Measurements from ENCODE around the gene ZNF333.
"Not testable (repeated sequence)": the region's sequence is repeated elsewhere in the genome, so short reads cannot be mapped to it uniquely, and the experiment has no call there.

ZNF333 gene

DNA sequence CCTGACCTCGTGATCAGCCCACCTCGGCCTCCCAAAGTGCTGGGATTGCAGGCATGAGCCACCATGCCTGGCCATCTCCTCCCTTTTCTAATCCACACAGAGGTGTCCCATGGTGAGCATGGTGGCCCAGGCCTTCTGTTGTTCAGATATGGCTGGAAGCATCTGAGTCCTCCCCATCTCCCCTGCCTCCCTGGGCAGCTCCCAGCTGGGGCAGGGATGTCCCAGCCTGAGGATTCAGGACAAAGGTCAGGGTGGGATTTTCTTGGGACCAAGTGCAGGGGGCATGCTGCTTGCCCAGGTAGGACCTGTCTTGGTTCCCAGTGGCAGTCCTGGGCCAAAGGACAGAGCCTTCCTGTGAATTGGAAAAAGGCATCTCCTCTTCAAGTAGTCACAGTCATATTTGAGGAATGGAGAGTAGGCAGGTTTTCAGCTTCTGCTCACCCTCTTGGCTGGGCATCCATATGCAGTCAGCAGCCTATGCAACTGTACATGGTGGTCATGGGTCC, 77.7 kb downstream of the ZNF333 start:
- H3K36me3 Mint-ChIP-seq = peaks cover 61 to 70% of the 10 kb centered on the region in 2 donors
- DNase-seq (no peak), ATAC-seq (replicated peaks) (no peak)
- H3K27me3 Mint-ChIP-seq = peaks cover 14 to 16% of the 10 kb centered on the region in 2 donors
- H3K4me1 Mint-ChIP-seq = peaks cover 7 to 10% of the 10 kb centered on the region in 2 donors
- no peak overlapping the region for H3K4me3 Mint-ChIP-seq
- peaks cover 0 to 2% of the 10 kb centered on the region in 2 donors for H3K9me3 Mint-ChIP-seq
- H3K27ac Mint-ChIP-seq = no peak overlapping the region

DNA sequence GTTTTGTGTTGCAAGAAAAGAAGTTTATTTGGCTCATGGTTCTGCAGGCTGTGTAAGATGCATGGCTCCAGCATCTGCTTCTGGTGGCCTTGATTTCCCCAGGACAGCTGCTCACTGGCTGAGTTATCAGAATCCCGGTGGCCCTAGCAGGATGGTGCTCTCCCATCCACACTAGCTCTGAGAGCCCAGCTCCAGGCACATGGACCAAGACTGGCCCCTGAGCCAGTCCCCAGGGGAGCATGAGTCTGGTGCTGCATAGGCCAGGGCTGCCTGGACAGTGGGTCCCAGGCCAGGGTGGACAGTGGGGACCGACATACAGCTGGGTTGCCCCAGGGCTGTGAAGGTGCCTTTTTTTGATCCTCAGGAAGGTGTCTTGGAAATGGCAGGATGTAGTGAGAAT, 78.2 kb downstream of the ZNF333 start:
- ATAC-seq (replicated peaks) (no peak), DNase-seq (no peak)
- H3K4me3 Mint-ChIP-seq = no peak overlapping the region
- no peak overlapping the region for H3K27ac Mint-ChIP-seq
- H3K9me3 Mint-ChIP-seq = peaks cover 0 to 2% of the 10 kb centered on the region in 2 donors
- peaks cover 62 to 71% of the 10 kb centered on the region in 2 donors for H3K36me3 Mint-ChIP-seq
- peaks cover 14 to 16% of the 10 kb centered on the region in 2 donors for H3K27me3 Mint-ChIP-seq
- peaks cover 7 to 10% of the 10 kb centered on the region in 2 donors for H3K4me1 Mint-ChIP-seq

DNA sequence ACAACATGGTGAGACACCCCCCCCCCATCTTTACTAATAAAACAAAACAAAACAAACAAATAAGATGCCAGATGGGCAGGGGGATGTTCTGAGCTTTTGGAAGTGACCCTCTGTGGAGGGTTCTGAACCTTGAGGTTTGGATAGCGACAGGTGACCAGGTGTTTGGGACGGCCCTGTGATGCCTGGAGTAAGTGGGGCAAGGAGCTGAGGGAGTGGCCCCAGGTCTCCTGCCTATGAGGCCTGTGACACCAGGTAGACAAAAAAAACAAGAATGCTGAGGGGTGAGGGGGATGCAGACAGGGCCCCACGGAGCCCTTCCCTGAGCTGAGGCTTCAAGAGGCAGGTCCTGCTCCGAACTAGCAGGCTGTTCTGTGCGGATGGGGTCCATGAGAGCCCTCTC, 79.4 kb downstream of the ZNF333 start:
- no peaks in the 10 kb centered on the region for H3K9me3 Mint-ChIP-seq
- DNase-seq = no peak
- no peak for ATAC-seq (replicated peaks)
- H3K27ac Mint-ChIP-seq = peak overlapping the region; percentile 48
- no peak overlapping the region for H3K4me3 Mint-ChIP-seq
- peaks cover 63 to 70% of the 10 kb centered on the region in 2 donors for H3K36me3 Mint-ChIP-seq
- H3K4me1 Mint-ChIP-seq = peaks cover 11 to 15% of the 10 kb centered on the region in 2 donors
- H3K27me3 Mint-ChIP-seq = peaks cover 7 to 21% of the 10 kb centered on the region in 2 donors

DNA sequence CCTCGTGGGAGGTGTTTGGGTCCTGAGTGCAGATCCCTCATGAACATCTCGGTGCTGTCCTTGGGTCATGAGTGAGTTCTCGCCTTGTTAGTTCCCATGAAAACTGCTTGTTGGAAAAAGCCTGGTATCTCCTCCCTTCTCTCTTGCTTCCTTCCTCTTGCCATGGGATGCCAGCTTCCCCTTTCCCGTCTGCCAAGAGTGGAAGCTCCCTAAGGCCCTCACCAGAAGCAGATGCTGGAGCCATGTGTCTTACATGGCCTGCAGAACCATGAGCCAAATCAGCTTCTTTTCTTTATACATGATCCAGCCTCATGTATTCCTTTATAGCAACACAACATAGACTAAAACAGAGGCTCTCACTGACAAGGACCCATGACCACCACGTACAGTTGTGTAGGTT, 80.3 kb downstream of the ZNF333 start:
- no peak overlapping the region for H3K27ac Mint-ChIP-seq
- H3K9me3 Mint-ChIP-seq = no peaks in the 10 kb centered on the region
- peaks cover 56 to 60% of the 10 kb centered on the region in 2 donors for H3K36me3 Mint-ChIP-seq
- DNase-seq (no peak), ATAC-seq (replicated peaks) (no peak)
- H3K4me3 Mint-ChIP-seq = no peak overlapping the region
- H3K27me3 Mint-ChIP-seq = peaks cover 2 to 18% of the 10 kb centered on the region in 2 donors
- H3K4me1 Mint-ChIP-seq = peaks cover 11 to 15% of the 10 kb centered on the region in 2 donors

DNA sequence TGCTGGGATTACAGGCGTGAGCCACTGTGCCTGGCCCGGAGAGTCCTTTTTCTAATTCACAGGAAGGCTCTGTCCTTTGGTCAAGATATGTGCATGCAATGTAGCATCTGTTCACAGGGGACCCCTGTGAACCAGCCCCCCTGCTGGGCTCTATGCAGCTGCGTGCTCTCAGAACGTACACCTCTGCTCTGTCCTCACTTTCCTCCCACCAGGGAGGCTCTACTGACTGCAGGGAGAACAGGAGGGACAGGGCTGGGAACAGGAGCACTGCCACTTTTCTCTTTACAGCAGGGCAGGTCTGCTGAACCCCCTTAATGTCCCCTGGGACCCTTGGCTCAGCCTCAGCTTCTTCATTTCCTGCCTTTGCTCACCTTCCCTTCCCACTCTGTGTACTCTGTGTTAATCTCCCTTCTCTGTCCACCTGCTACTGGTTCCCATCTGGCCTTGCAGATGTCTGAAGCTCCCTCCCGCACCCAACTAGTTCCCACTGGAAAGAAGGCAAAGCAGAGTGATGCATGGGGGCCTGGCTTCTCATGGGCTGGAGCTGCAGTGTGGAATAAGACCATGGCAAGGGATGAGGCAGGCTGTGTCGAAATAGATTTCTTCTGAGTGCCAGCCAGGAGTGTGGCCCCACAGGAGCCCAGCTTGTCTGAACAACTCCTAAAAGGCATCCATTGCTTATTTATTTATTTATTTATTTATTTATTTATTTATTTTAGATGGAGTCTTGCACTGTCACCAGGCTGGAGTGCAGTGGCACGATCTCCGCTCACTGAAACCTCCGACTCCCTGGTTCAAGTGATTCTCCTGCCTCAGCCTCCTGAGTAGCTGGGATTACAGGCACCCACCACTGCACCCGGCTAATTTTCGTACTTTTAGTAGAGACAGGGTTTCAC, 81.3 kb downstream of the ZNF333 start:
- Mint-ChIP-seq H3K27ac (no peak overlapping the region), H3K9me3 (no peaks in the 10 kb centered on the region), H3K36me3 (peaks cover 48 to 51% of the 10 kb centered on the region in 2 donors), H3K27me3 (peaks cover 3 to 15% of the 10 kb centered on the region in 2 donors), H3K4me1 (peaks cover 13 to 25% of the 10 kb centered on the region in 2 donors), H3K4me3 (no peak overlapping the region)
- no peak for ATAC-seq (replicated peaks)
- DNase-seq = no peak

DNA sequence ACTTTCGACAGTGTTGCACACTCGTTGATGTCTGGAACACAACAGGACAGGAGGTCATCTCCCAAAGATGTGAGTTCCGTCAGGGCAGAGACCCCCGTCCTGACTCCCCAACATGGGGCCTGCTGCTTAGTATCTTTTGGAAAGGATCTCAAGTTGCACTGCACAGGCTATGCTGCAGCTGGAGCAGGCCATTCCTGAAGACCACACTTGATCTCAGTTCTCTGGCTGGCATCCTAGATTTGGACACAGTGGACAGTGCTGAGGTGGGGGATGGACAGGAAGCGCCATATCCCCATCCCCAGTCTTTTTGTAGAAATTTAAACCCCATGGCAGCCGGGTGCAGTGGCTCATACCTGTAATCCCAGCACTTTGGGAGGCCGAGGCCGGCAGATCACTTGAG, 82.6 kb downstream of the ZNF333 start:
- Mint-ChIP-seq H3K27ac (no peak overlapping the region), H3K4me1 (peaks cover 18 to 35% of the 10 kb centered on the region in 2 donors), H3K36me3 (peaks cover 42 to 43% of the 10 kb centered on the region in 2 donors), H3K27me3 (peaks cover 3 to 20% of the 10 kb centered on the region in 2 donors), H3K4me3 (no peak overlapping the region), H3K9me3 (no peaks in the 10 kb centered on the region)
- no peak for ATAC-seq (replicated peaks)
- DNase-seq = no peak

DNA sequence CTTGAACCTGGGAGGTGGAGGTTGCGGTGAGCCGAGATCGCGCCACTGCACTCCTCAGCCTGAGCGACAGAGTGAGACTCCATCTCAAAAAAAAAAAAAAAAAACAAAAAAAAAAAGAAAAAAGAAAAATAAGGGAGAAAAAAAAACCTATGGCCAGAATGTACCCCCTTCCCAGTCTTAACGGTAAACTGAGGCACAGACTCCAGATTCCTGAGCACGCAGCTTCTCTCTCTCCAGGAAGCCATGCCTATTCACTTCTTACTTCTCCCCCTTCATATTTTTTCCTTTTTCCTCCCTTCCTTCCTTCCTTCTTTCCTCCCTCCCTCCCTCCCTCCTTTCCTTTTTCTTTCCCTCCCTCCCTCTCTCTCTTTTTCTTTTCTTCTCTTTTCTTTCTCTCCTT, 83.1 kb downstream of the ZNF333 start:
- Mint-ChIP-seq H3K36me3 (peaks cover 37 to 40% of the 10 kb centered on the region in 2 donors), H3K27ac (no peak overlapping the region), H3K4me1 (peaks cover 18 to 40% of the 10 kb centered on the region in 2 donors), H3K4me3 (no peak overlapping the region), H3K9me3 (no peaks in the 10 kb centered on the region), H3K27me3 (peaks cover 3 to 20% of the 10 kb centered on the region in 2 donors)
- ATAC-seq (replicated peaks) (no peak), DNase-seq (no peak)

DNA sequence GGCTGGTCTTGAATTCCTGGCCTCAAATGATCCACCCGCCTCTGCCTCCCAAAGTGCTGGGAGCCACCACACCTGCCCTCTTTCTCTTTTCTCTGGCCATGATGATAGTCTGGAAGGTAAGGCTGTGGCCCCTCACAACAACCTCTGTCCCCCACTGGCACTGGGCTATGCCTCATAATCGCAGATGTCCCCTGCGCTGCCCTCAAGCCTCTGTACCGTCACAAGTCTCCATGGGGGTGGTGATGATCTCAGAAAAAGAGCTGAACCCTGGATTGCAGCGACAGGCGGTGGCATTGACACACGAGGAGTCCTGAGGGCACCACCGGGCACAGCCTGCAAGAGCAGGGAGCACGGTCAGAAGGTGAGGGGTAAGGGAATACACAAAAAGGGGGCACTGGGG, 83.9 kb downstream of the ZNF333 start:
- not testable (repeated sequence) for ATAC-seq (replicated peaks); H3K4me3 Mint-ChIP-seq; H3K9me3 Mint-ChIP-seq; DNase-seq; H3K27ac Mint-ChIP-seq
- Mint-ChIP-seq H3K27me3 (peaks cover 3 to 16% of the 10 kb centered on the region in 2 donors), H3K4me1 (peaks cover 18 to 45% of the 10 kb centered on the region in 2 donors), H3K36me3 (peaks cover 29 to 32% of the 10 kb centered on the region in 2 donors)

DNA sequence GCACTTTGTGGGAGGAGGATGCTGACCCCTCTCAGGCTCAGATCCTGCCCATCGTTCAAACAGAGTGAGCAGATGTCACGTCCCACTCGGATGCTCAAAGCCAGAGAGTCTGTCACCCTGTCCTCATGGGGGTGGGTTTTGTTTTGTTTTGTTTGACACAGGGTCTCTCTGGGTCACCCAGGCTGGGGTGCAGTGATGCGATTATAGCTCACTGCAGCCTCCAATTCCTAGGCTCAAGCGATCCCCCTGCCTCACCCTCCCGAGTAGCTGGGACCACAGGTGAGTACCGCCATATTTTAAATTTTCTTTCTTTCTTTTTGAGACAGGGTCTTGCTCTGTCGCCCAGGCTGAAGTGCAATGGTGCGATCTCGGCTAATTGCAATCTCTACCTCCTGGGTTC, 84.5 kb downstream of the ZNF333 start:
- no peak overlapping the region for H3K27ac Mint-ChIP-seq
- no peaks in the 10 kb centered on the region for H3K9me3 Mint-ChIP-seq
- H3K27me3 Mint-ChIP-seq = peaks cover 3 to 16% of the 10 kb centered on the region in 2 donors
- DNase-seq (no peak), ATAC-seq (replicated peaks) (no peak)
- peaks cover 25 to 27% of the 10 kb centered on the region in 2 donors for H3K36me3 Mint-ChIP-seq
- no peak overlapping the region for H3K4me3 Mint-ChIP-seq
- peaks cover 18 to 45% of the 10 kb centered on the region in 2 donors for H3K4me1 Mint-ChIP-seq

DNA sequence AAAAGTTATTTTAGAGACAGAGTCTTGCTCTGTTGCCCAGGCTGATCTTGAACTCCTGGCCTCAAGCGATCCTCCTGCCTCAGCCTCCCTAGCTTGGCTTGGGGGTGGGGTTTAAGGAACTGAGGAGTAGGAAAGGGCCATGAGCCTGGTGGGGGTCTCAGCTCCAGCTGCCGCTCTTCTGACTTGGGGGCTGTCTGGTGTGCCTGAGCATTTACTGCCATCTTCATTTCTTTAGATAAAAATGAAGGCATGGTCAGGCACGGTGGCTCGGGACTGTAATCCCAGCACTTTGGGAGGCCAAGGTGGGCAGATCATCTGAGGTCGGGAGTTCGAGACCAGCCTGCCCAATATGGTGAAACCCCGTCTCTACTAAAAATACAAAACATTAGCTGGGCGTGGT, 85.5 kb downstream of the ZNF333 start:
- peaks cover 3 to 16% of the 10 kb centered on the region in 2 donors for H3K27me3 Mint-ChIP-seq
- H3K36me3 Mint-ChIP-seq = peaks cover 19 to 20% of the 10 kb centered on the region in 2 donors
- ATAC-seq (replicated peaks); H3K27ac Mint-ChIP-seq; DNase-seq; H3K9me3 Mint-ChIP-seq: not testable (repeated sequence)
- peaks cover 16 to 45% of the 10 kb centered on the region in 2 donors for H3K4me1 Mint-ChIP-seq
- H3K4me3 Mint-ChIP-seq = peak overlapping the region; percentile 86 to 93

DNA sequence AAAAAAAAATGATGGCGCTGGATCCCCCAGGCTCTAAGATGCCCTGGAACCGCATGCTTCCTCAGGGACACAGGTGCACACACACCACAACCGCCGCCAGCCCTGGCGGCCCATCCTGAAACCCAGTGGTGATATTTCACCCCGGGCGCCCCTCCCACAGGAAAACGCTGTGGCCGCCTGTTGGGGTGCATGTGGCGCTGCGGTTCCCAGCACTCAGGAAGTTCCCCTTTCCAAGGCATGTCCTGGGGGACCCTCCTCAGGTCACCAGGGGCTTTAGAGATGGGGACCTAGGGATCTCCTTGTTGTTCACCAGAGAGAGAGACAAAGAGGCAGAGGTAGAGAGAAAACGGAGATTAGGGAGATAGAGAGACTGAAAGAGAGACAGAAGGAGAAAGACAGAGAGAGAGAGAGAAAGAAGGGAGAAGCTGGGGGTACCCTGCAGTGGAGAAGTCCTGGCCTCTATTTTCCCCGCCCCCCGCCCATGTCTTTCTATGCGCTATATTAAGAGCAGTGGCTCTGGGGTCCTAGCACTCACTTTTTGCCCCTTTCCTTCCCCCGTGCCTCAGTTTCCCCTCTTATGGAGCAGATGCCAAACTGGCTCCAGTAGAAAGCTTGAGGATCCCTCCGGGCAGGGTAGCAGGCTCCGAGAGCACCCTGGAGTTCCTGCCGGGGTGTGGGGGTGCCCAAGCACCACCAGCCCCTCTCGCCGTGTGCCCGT, 86.2 kb downstream of the ZNF333 start:
- ATAC-seq (replicated peaks) = no peak
- H3K27me3 Mint-ChIP-seq = peaks cover 3 to 16% of the 10 kb centered on the region in 2 donors
- H3K36me3 Mint-ChIP-seq = peaks cover 17 to 18% of the 10 kb centered on the region in 2 donors
- DNase-seq = no peak
- peak overlapping the region; percentile 86 to 93 for H3K4me3 Mint-ChIP-seq
- H3K9me3 Mint-ChIP-seq = no peaks in the 10 kb centered on the region
- H3K27ac Mint-ChIP-seq = peak overlapping the region; percentile 90
- H3K4me1 Mint-ChIP-seq = peaks cover 19 to 49% of the 10 kb centered on the region in 2 donors

DNA sequence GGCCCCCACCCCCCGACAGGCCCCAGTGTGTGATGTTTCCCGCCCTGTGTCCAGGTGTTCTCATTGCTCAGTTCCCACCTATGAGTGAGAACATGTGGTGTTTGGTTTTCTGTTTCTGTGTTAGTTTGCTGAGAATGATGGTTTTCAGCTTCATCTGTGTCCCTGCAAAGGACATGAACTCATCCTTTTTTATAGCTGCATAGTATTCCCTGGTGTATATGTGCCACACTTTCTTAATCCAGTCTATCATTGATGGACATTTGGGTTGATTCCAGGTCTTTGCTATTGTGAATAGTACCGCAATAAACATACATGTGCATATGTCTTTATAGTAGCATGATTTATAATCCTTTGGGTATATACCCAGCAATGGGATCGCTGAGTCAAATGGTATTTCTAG, 87.8 kb downstream of the ZNF333 start:
- ATAC-seq (replicated peaks); H3K9me3 Mint-ChIP-seq; DNase-seq; H3K36me3 Mint-ChIP-seq; H3K27ac Mint-ChIP-seq: not testable (repeated sequence)
- H3K4me3 Mint-ChIP-seq = peak overlapping the region in 1 of 2 donors; percentile 25
- H3K27me3 Mint-ChIP-seq = peaks cover 3 to 16% of the 10 kb centered on the region in 2 donors
- H3K4me1 Mint-ChIP-seq = peaks cover 13 to 45% of the 10 kb centered on the region in 2 donors

DNA sequence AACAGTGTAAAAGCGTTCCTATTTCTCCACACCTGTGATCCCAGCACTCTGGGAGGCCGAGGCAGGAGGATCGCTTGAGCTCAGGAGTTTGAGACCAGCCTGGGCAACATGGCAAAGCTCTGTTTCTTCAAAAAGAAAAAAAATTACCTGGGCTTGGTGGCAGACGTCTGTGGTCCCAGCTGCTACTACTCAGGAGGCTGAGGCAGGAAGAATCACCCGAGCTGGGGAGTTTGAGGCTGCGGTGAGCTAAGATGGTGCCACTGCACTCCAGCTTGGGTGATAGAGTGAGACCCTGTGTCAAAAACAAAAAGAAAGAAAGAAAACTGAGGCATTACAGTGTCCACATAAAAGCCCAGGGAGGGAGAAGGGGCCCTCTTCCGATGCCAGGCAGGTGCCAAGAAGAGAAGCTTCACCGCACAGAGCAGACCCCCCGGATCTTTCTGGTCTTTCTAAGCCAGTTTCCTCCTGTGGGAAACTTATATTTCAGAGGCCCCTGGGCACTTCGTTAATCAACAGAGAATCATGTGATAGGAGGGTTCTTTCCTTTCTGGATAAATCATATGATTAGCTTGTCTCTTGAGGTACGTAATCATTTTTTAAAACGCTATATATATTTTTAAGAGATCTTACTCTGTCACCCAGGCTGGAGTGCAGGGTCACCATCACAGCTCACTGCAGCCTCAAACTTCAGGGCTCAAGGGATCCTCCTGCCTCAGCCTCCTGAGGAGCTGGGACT, 88.4 kb downstream of the ZNF333 start, which contains the start of gene ADGRE2:
TSS of gene ADGRE2 (minus strand) at position 451 of the 736 bp plus-strand sequence. CDS start 1,804 bp downstream, outside the sequence.
- not testable (repeated sequence) for H3K27ac Mint-ChIP-seq; ATAC-seq (replicated peaks); H3K9me3 Mint-ChIP-seq; DNase-seq; H3K36me3 Mint-ChIP-seq
- Mint-ChIP-seq H3K27me3 (peaks cover 3 to 15% of the 10 kb centered on the region in 2 donors), H3K4me3 (peak within 1 kb of the TSS in 1 of 2 donors; percentile 25), H3K4me1 (peaks cover 15 to 49% of the 10 kb centered on the region in 2 donors)

Data from stimulated activated naive B cell treated with anti-CD40 and anti-IgM and Interleukin-4, amounts not matched to agents 10 μg/mL and 1 μg/mL and 100 μg/mL, for 72 hours (primary cell).